Right lobe of liver (tissue), 4 donors: ENCODE measurements around the gene WDFY4.

ENCODE experiments used
- CTCF ChIP-seq, 4 donors: fragments of 200-600 bp in 3 of 4; fragments of 450-650 bp in 1 of 4; IDR thresholded peaks; one replicate each; pipeline versions ENCODE4 v1.5.1 to v1.8.0; 2016 to 2022; ENCODE audit warnings: antibody characterized with exemption in 4 of 4, mild to moderate bottlenecking in 2 of 4
- POLR2A ChIP-seq: fragments of 450-650 bp; IDR thresholded peaks from one replicate; pipeline ENCODE4 v1.6.1; 2017; ENCODE audit warnings: antibody characterized with exemption, mild to moderate bottlenecking
- donor health status: DM: no; HTN: no; CAD: no.
- donor health status: DM: no; HTN: no; CAD: no.
- donor health status: DM: no; HTN: yes; CAD: no.

DNA sequence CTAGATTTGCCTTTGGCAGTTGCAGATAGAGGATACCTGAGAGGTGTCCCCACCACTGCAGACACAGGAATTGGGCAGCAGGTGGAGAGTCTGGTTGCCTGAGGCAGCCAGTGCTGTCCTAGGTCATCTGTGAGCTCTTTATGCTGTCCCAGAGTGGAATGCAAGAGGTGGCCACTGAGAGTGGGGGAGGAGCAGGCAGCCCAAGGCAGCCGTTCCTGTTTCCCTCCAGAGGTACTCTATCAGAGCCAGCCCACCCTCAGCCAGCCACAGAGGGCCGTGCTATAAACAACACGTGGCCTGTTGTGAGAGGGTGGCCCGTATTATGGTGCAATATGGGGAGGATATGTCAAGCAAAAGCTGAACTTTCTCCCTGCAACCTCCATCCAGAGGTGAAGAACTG is 246.5 kb downstream of the WDFY4 start:
- TF ChIP-seq POLR2A (no peak), CTCF (IDR thresholded peaks at IDR 0.05) (no peak)
